MM.1S (cell line): ENCODE results near the gene F11R.

ENCODE experiments used
- CTCF ChIP-seq: fragments of 300-600 bp; sonication (generic); IDR thresholded peaks from 2 replicates; pipeline ENCODE4 v1.5.1; 2016; ENCODE audit warnings: antibody characterized with exemption, low read length, mixed read lengths
- EZH2 ChIP-seq: fragments of 300-600 bp; sonication (generic); optimal IDR thresholded peaks from 2 replicates; pipeline ENCODE3; 2017; ENCODE audit warnings: low read depth, mild to moderate bottlenecking, antibody characterized with exemption, low read length, mixed read lengths
- EZH2phosphoT487 ChIP-seq: fragments of 300-600 bp; sonication (generic); IDR thresholded peaks from 2 replicates; pipeline ENCODE4 v1.6.1; 2018; ENCODE audit warnings: antibody characterized with exemption, low read length

DNA sequence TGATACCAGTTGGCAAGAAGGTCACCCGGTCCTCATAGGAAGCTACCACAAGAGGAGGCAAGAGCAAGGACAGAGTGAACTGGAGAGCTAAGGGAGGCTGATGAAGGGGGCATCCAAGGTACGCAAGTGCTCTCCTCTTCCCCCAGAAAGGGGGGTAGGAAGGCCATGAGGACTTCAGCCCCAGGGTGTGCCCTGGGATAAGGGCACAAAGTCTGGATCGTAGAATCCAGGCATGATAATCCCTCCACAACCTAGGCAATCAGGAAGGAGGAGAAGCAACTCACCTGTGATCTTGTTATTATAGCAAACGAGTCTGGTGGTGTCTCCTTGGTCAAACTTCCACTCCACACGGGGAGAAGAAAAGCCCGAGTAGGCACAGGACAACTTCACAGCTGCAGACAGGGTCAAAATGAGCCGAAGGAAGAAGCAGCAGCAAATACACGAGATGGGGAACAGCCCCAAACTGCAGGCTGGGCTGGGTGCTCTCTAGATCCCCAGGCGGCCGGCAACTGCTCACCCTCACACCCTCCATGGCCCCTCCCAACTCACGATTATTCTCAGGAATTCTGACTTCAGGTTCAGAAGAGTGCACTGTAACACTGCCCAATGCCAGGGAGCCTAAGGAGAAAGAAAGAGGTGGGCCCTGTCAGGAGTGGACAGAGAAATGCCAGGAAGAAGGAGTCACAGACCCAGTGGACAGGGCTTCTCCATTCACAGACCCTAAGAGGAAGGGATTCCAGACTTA, 20.0 kb downstream of the F11R start:
- TF ChIP-seq EZH2phosphoT487 (no peak), CTCF (no peak), EZH2 (no peak)
